ENCODE results near the gene MYO1E.

GRCh38 chr15:59154243-59154642 is 218.4 kb downstream of the MYO1E start:
- TF ChIP-seq POLR2A (IDR thresholded peaks at IDR 0.05) (no peak), CTCF (IDR thresholded peaks at IDR 0.05) (no peak)
